GM19395 (cell line): ENCODE results near the gene PGK2.

Source experiments
- ATAC-seq: cut with Tn5 transposase; IDR thresholded peaks from one replicate; pipeline ENCODE4 v1.9.1; 2021; ENCODE audit warnings: mild to moderate bottlenecking, moderate library complexity; ENCODE audit not compliant: unreplicated experiment

Gene PGK2

DNA sequence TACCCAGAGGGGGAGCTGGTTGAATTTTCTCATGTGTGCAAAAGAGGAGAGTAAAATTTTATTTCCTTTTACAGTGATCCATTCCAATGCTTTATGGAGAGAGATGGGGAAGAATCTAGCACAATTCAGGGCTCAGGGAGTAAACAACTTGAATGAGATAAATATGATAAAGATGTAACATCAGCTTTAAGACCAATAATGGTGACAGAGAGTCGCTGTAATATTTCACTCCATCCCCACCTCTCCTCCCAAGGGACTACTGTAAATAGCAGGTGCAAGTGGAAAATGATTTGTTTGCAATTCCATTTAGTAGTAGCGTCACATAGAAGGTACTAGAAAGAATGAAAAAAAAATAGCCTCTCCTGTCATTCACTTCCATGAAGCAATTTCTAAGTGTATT, 47.7 kb downstream of the PGK2 start:
- ATAC-seq: no peak

DNA sequence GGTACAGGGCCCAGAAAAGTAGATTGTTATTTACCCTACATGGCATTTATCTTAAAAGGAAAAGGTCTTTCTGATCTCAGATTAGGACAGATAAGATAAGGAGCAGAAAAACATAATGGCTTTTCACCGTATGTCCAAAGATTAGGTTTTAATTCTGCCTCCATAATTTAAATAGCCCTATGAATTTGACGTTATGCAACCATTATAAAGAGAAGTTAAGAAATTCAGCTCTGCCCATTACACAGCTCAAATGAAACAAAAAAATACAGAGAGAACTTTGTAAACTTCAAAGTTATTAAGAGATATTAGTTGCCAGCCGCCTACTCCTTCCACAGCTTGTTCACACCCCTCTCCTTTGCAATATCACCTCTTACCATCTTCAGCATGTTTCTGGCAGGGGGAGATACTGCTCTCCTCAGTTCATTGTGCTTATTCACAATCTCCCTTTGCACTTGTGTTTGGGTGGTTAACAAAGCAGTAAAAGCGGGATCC, 51.0 kb downstream of the PGK2 start:
- no peak for ATAC-seq
